ENCODE measurements around the gene OAS2.

OAS2 gene

DNA sequence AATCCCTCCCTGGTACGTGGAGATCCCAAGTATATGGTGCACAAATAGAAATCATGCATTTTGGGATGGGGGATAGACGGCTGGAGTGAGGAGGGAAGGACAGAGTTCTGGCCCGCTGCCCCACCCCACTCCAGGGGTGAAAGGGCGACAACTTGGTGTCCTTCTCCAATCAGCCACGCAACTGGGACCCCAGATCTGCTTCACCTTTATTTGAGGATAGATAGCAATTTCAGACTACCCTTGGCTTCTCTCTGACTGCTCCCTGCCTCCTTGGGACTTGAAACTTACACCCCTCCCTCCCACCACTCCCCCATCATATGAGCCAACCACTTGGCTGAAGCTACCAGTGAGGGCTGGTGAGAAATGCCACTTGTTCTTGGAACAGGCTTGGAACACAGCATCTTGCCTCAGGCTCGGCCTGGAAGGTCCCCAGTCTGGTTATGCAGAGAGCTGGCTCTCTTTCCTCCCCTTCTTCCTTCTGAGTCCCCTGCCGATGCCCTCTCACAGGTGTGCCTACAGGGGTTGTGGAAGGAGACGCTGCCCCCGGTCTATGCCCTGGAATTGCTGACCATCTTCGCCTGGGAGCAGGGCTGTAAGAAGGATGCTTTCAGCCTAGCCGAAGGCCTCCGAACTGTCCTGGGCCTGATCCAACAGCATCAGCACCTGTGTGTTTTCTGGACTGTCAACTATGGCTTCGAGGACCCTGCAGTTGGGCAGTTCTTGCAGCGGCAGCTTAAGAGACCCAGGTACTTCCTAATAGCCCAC is 31.9 kb upstream of the OAS2 start:
- Histone ChIP-seq H2AFZ (ENCODE audit: low read length) (no peak overlapping the region), H3K4me2 (ENCODE audit: low read length) (no peak overlapping the region), H3K4me3 (ENCODE audit: low read depth, low read length, poor library complexity, severe bottlenecking) (no peak overlapping the region), H3K27me3 (ENCODE audit: insufficient read depth, low read length) (no peaks in the 10 kb centered on the region), H3K9me2 (ENCODE audit: low read depth, low read length) (no peaks in the 10 kb centered on the region), H3K4me1 (ENCODE audit: insufficient read depth, low read length, severe bottlenecking) (no peaks in the 10 kb centered on the region), H3K79me2 (ENCODE audit: insufficient read depth, low read length) (no peaks in the 10 kb centered on the region), H3K9me3 (ENCODE audit: low read length) (0 out of 2 replicates have a peak, but pooled peaks cover 2% of the 10 kb centered on the region), H3K36me3 (ENCODE audit: insufficient read depth, low read length) (no peaks in the 10 kb centered on the region), H4K20me1 (ENCODE audit: insufficient read depth, low read length) (no peaks in the 10 kb centered on the region), H3F3A (ENCODE audit: insufficient read depth, low read length) (no peaks in the 10 kb centered on the region), H3K27ac (ENCODE audit: low read depth, low read length, poor library complexity, severe bottlenecking) (no peak overlapping the region), H3K9ac (ENCODE audit: low read length) (no peak overlapping the region)
- TF ChIP-seq CTCF (IDR thresholded peaks at IDR 0.05; ENCODE audit: low read length): no peak
- no peak for TF ChIP-seq EZH2 (IDR thresholded peaks at IDR 0.05; ENCODE audit: borderline replicate concordance, low read length)

GRCh38 chr12:112947314-112947713 is 31.0 kb upstream of the OAS2 start:
- Histone ChIP-seq H4K20me1 (ENCODE audit: insufficient read depth, low read length) (no peaks in the 10 kb centered on the region), H3K4me1 (ENCODE audit: insufficient read depth, low read length, severe bottlenecking) (no peaks in the 10 kb centered on the region), H3K79me2 (ENCODE audit: insufficient read depth, low read length) (no peaks in the 10 kb centered on the region), H3K9me3 (ENCODE audit: low read length) (0 out of 2 replicates have a peak, but pooled peaks cover 2% of the 10 kb centered on the region), H3K27ac (ENCODE audit: low read depth, low read length, poor library complexity, severe bottlenecking) (no peak overlapping the region), H3F3A (ENCODE audit: insufficient read depth, low read length) (no peaks in the 10 kb centered on the region), H3K9me2 (ENCODE audit: low read depth, low read length) (no peaks in the 10 kb centered on the region), H3K36me3 (ENCODE audit: insufficient read depth, low read length) (no peaks in the 10 kb centered on the region), H3K9ac (ENCODE audit: low read length) (no peak overlapping the region), H2AFZ (ENCODE audit: low read length) (no peak overlapping the region), H3K27me3 (ENCODE audit: insufficient read depth, low read length) (no peaks in the 10 kb centered on the region), H3K4me3 (ENCODE audit: low read depth, low read length, poor library complexity, severe bottlenecking) (no peak overlapping the region), H3K4me2 (ENCODE audit: low read length) (no peak overlapping the region)
- TF ChIP-seq CTCF (IDR thresholded peaks at IDR 0.05; ENCODE audit: low read length) (no peak), EZH2 (IDR thresholded peaks at IDR 0.05; ENCODE audit: borderline replicate concordance, low read length) (no peak)

- H3K4me3 ChIP-seq (ENCODE audit: low read depth, low read length, poor library complexity, severe bottlenecking): no peak overlapping the region
- no peaks in the 10 kb centered on the region for H3K36me3 ChIP-seq (ENCODE audit: insufficient read depth, low read length)
- H3K27me3 ChIP-seq (ENCODE audit: insufficient read depth, low read length): no peaks in the 10 kb centered on the region
- H3K27ac ChIP-seq (ENCODE audit: low read depth, low read length, poor library complexity, severe bottlenecking): no peak overlapping the region
- no peak overlapping the region for H3K4me2 ChIP-seq (ENCODE audit: low read length)
- no peaks in the 10 kb centered on the region for H3K79me2 ChIP-seq (ENCODE audit: insufficient read depth, low read length)
- no peaks in the 10 kb centered on the region for H3K4me1 ChIP-seq (ENCODE audit: insufficient read depth, low read length, severe bottlenecking)
- no peak overlapping the region for H2AFZ ChIP-seq (ENCODE audit: low read length)
- no peaks in the 10 kb centered on the region for H3K9me2 ChIP-seq (ENCODE audit: low read depth, low read length)
- TF ChIP-seq EZH2 (IDR thresholded peaks at IDR 0.05; ENCODE audit: borderline replicate concordance, low read length) (no peak), CTCF (IDR thresholded peaks at IDR 0.05; ENCODE audit: low read length) (no peak)
- H4K20me1 ChIP-seq (ENCODE audit: insufficient read depth, low read length): no peaks in the 10 kb centered on the region
- H3K9me3 ChIP-seq (ENCODE audit: low read length): 0 out of 2 replicates have a peak, but pooled peaks cover 2% of the 10 kb centered on the region
- no peak overlapping the region for H3K9ac ChIP-seq (ENCODE audit: low read length)
- no peaks in the 10 kb centered on the region for H3F3A ChIP-seq (ENCODE audit: insufficient read depth, low read length)
Measured at GRCh38 chr12:112947761-112948160, 30.6 kb upstream of the OAS2 start.

All from OCI-LY1 (cell line).